ENCODE data around the gene STAP1.
"Not testable (repeated sequence)": the region's sequence is repeated elsewhere in the genome, so short reads cannot be mapped to it uniquely, and the experiment has no call there.

STAP1 gene

DNA sequence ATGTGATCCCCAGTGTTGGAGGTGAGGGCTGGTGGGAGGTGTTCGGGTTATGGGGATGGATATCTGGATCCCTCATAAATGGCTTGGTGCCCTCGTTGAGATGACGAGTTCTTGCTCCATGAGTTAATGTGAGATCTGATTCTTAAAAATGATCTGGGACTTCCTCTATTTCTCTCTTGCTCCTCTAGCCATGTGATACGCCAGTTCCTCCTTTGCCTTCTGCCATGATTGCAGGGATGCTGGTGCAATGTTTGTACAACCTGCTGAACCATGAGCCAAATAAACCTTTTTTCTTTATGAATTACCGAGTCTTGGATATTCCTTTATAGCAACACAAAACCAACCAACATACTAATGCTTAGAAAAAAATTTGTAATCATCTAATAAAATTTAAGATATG lies 56.6 kb downstream of the STAP1 start:
- no peak overlapping the region for H3K9ac ChIP-seq (ENCODE audit: insufficient read length, low read depth)
- peaks cover 23% of the 10 kb centered on the region for H3K36me3 ChIP-seq (ENCODE audit: insufficient read depth, insufficient read length, low read length)
- H3K4me1 ChIP-seq (ENCODE audit: insufficient read depth, insufficient read length): no peaks in the 10 kb centered on the region
- no peak for DNase-seq (ENCODE audit: low read depth, low spot score)
- no peaks in the 10 kb centered on the region for H3K27me3 ChIP-seq (ENCODE audit: insufficient read depth, insufficient read length)
- TF ChIP-seq YY1 (IDR thresholded peaks at IDR 0.05; ENCODE audit: insufficient read depth, insufficient read length) (no peak), SUZ12 (IDR thresholded peaks at IDR 0.05; ENCODE audit: extremely low read depth, insufficient read depth, insufficient read length) (no peak), ZNF274 (IDR thresholded peaks at IDR 0.05; ENCODE audit: low read depth, low read length) (no peak)
- H3K9me3 ChIP-seq (ENCODE audit: insufficient read depth, low read length): no peaks in the 10 kb centered on the region
- H3K4me3 ChIP-seq (ENCODE audit: insufficient read length, low read depth): no peak overlapping the region

DNA sequence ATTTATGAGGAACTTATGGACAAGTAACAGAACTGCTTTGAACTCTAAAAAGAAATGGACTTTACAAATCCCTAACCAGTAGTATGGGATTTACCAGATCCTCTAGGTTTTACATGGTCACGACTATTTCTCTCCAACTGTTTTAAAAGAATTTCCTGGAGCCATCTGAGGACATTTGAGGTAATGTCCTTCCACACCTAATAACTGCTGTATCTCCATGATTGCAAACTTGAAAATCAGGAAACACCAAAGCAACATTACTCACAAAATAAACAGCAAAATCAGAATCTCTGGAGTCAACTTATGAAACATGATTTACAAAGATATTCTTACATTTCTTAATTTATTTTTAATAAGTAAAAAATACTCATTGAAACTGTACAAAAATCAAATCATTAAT lies 58.0 kb downstream of the STAP1 start:
- no peaks in the 10 kb centered on the region for H3K4me1 ChIP-seq (ENCODE audit: insufficient read depth, insufficient read length)
- TF ChIP-seq ZNF274 (IDR thresholded peaks at IDR 0.05; ENCODE audit: low read depth, low read length): no peak
- TF ChIP-seq YY1 (IDR thresholded peaks at IDR 0.05; ENCODE audit: insufficient read depth, insufficient read length): no peak
- TF ChIP-seq SUZ12 (IDR thresholded peaks at IDR 0.05; ENCODE audit: extremely low read depth, insufficient read depth, insufficient read length): no peak
- H3K4me3 ChIP-seq (ENCODE audit: insufficient read length, low read depth): no peak overlapping the region
- DNase-seq (ENCODE audit: low read depth, low spot score): no peak
- no peak overlapping the region for H3K9ac ChIP-seq (ENCODE audit: insufficient read length, low read depth)
- peaks cover 34% of the 10 kb centered on the region for H3K36me3 ChIP-seq (ENCODE audit: insufficient read depth, insufficient read length, low read length)
- H3K9me3 ChIP-seq (ENCODE audit: insufficient read depth, low read length): no peaks in the 10 kb centered on the region
- no peaks in the 10 kb centered on the region for H3K27me3 ChIP-seq (ENCODE audit: insufficient read depth, insufficient read length)

- Histone ChIP-seq H3K9me3 (ENCODE audit: insufficient read depth, low read length) (no peaks in the 10 kb centered on the region), H3K4me3 (ENCODE audit: insufficient read length, low read depth) (no peak overlapping the region), H3K36me3 (ENCODE audit: insufficient read depth, insufficient read length, low read length) (peaks cover 48% of the 10 kb centered on the region), H3K9ac (ENCODE audit: insufficient read length, low read depth) (no peak overlapping the region), H3K27me3 (ENCODE audit: insufficient read depth, insufficient read length) (no peaks in the 10 kb centered on the region), H3K4me1 (ENCODE audit: insufficient read depth, insufficient read length) (no peaks in the 10 kb centered on the region)
- TF ChIP-seq YY1 (IDR thresholded peaks at IDR 0.05; ENCODE audit: insufficient read depth, insufficient read length) (no peak), SUZ12 (IDR thresholded peaks at IDR 0.05; ENCODE audit: extremely low read depth, insufficient read depth, insufficient read length) (no peak), ZNF274 (IDR thresholded peaks at IDR 0.05; ENCODE audit: low read depth, low read length) (no peak)
- no peak for DNase-seq (ENCODE audit: low read depth, low spot score)
These were observed 66.4 kb downstream of the STAP1 start for GRCh38 chr4:67624939-67625338.

DNA sequence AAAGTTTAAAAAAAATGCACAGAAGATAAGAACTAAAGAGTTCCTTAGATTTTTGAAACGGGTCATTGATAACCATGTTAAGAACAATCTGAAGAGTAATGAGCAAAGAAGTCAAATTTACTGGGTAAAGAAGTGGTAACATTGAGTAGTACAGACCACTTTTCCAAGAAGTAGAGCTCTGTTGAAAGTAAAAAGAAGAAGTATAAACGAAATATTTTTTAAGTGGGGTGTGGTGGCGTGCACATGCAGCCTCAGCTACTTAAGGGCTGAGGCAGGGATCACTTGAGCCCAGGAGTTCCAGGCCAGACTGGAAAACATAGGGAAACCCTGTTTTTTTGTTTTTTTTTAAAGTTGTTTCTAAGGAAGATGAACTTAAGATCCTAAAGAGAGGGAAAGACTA lies 74.0 kb downstream of the STAP1 start:
- no peak for DNase-seq (ENCODE audit: low read depth, low spot score)
- Histone ChIP-seq H3K9ac (ENCODE audit: insufficient read length, low read depth) (no peak overlapping the region), H3K4me1 (ENCODE audit: insufficient read depth, insufficient read length) (no peaks in the 10 kb centered on the region), H3K36me3 (ENCODE audit: insufficient read depth, insufficient read length, low read length) (peaks cover 46% of the 10 kb centered on the region), H3K4me3 (ENCODE audit: insufficient read length, low read depth) (no peak overlapping the region), H3K9me3 (ENCODE audit: insufficient read depth, low read length) (no peaks in the 10 kb centered on the region), H3K27me3 (ENCODE audit: insufficient read depth, insufficient read length) (no peaks in the 10 kb centered on the region)
- no peak for TF ChIP-seq SUZ12 (IDR thresholded peaks at IDR 0.05; ENCODE audit: extremely low read depth, insufficient read depth, insufficient read length)
- TF ChIP-seq ZNF274 (IDR thresholded peaks at IDR 0.05; ENCODE audit: low read depth, low read length): no peak
- no peak for TF ChIP-seq YY1 (IDR thresholded peaks at IDR 0.05; ENCODE audit: insufficient read depth, insufficient read length)

DNA sequence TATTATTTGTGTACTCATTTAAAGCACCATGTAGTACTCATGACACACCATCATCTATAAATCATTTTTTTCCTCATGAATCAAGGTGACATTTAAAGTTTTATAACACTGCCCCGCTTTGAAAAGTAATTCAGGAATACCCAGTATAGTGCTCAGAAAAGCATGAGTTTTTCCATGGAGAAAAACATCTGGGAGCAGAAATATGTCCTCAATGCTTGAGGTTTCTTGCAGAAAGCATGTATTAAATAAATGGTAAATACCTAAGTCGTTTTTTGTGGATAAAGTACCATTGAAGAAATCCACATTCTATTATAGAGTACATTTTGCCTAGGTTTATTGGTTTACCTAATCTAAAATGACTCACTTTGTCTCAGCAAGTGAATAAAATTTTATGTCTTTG lies 76.2 kb downstream of the STAP1 start:
- Histone ChIP-seq H3K9me3 (ENCODE audit: insufficient read depth, low read length) (peaks cover 8% of the 10 kb centered on the region; the same call in 1 of the 2 replicates), H3K27me3 (ENCODE audit: insufficient read depth, insufficient read length) (no peaks in the 10 kb centered on the region), H3K9ac (ENCODE audit: insufficient read length, low read depth) (no peak overlapping the region), H3K4me3 (ENCODE audit: insufficient read length, low read depth) (no peak overlapping the region), H3K4me1 (ENCODE audit: insufficient read depth, insufficient read length) (no peaks in the 10 kb centered on the region), H3K36me3 (ENCODE audit: insufficient read depth, insufficient read length, low read length) (peaks cover 57% of the 10 kb centered on the region)
- TF ChIP-seq SUZ12 (IDR thresholded peaks at IDR 0.05; ENCODE audit: extremely low read depth, insufficient read depth, insufficient read length) (no peak), YY1 (IDR thresholded peaks at IDR 0.05; ENCODE audit: insufficient read depth, insufficient read length) (no peak), ZNF274 (IDR thresholded peaks at IDR 0.05; ENCODE audit: low read depth, low read length) (no peak)
- no peak for DNase-seq (ENCODE audit: low read depth, low spot score)

GRCh38 chr4:67635331-67635730 lies 76.8 kb downstream of the STAP1 start:
- peaks cover 57% of the 10 kb centered on the region for H3K36me3 ChIP-seq (ENCODE audit: insufficient read depth, insufficient read length, low read length)
- DNase-seq (ENCODE audit: low read depth, low spot score): no peak
- no peak for TF ChIP-seq ZNF274 (IDR thresholded peaks at IDR 0.05; ENCODE audit: low read depth, low read length)
- no peak for TF ChIP-seq YY1 (IDR thresholded peaks at IDR 0.05; ENCODE audit: insufficient read depth, insufficient read length)
- no peak for TF ChIP-seq SUZ12 (IDR thresholded peaks at IDR 0.05; ENCODE audit: extremely low read depth, insufficient read depth, insufficient read length)
- H3K9ac ChIP-seq (ENCODE audit: insufficient read length, low read depth): no peak overlapping the region
- peaks cover 8% of the 10 kb centered on the region; the same call in 1 of the 2 replicates for H3K9me3 ChIP-seq (ENCODE audit: insufficient read depth, low read length)
- no peak overlapping the region for H3K4me3 ChIP-seq (ENCODE audit: insufficient read length, low read depth)
- no peaks in the 10 kb centered on the region for H3K4me1 ChIP-seq (ENCODE audit: insufficient read depth, insufficient read length)
- H3K27me3 ChIP-seq (ENCODE audit: insufficient read depth, insufficient read length): no peaks in the 10 kb centered on the region

DNA sequence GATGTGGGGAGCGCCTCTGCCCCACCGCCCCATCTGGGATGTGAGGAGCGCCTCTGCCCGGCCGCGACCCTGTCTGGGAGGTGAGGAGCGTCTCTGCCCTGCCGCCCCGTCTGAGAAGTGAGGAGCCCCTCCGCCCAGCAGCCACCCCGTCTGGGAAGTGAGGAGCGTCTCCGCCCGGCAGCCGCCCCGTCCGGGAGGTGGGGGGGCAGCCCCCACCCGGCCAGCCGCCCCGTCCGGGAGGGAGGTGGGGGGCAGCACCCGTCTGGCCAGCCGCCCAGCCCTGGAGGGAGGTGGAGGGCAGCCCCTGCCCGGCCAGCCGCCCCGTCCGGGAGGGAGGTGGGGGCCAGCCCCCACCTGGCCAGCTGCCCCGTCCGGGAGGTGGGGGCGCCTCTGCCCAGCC lies 78.5 kb downstream of the STAP1 start:
- not testable (repeated sequence) for H3K4me1 ChIP-seq (ENCODE audit: insufficient read depth, insufficient read length); H3K9ac ChIP-seq (ENCODE audit: insufficient read length, low read depth); H3K4me3 ChIP-seq (ENCODE audit: insufficient read length, low read depth); H3K27me3 ChIP-seq (ENCODE audit: insufficient read depth, insufficient read length); H3K9me3 ChIP-seq (ENCODE audit: insufficient read depth, low read length); DNase-seq (ENCODE audit: low read depth, low spot score)
- peaks cover 43% of the 10 kb centered on the region for H3K36me3 ChIP-seq (ENCODE audit: insufficient read depth, insufficient read length, low read length)

- peaks cover 8% of the 10 kb centered on the region; the same call in 1 of the 2 replicates for H3K9me3 ChIP-seq (ENCODE audit: insufficient read depth, low read length)
- no peak for DNase-seq (ENCODE audit: low read depth, low spot score)
- H3K4me1 ChIP-seq (ENCODE audit: insufficient read depth, insufficient read length): no peaks in the 10 kb centered on the region
- no peak overlapping the region for H3K4me3 ChIP-seq (ENCODE audit: insufficient read length, low read depth)
- no peaks in the 10 kb centered on the region for H3K27me3 ChIP-seq (ENCODE audit: insufficient read depth, insufficient read length)
- H3K9ac ChIP-seq (ENCODE audit: insufficient read length, low read depth): no peak overlapping the region
- peaks cover 35% of the 10 kb centered on the region for H3K36me3 ChIP-seq (ENCODE audit: insufficient read depth, insufficient read length, low read length)
- TF ChIP-seq ZNF274 (IDR thresholded peaks at IDR 0.05; ENCODE audit: low read depth, low read length): no peak
- no peak for TF ChIP-seq SUZ12 (IDR thresholded peaks at IDR 0.05; ENCODE audit: extremely low read depth, insufficient read depth, insufficient read length)
- no peak for TF ChIP-seq YY1 (IDR thresholded peaks at IDR 0.05; ENCODE audit: insufficient read depth, insufficient read length)
These were observed 79.6 kb downstream of the STAP1 start for GRCh38 chr4:67638136-67638535.

Data from NT2/D1 (cell line).